Fibroblast of mammary gland (primary cell): ENCODE results near the gene RACGAP1.

ENCODE experiments used
- DNase-seq: peaks from one replicate; pipeline ENCODE4 v3.0.0-alpha.2; 2010; ENCODE audit warnings: low read depth
- H3K4me3 ChIP-seq: 2 replicates; pipeline ENCODE4 v1.5.1; 2011; ENCODE audit warnings: low read depth, mild to moderate bottlenecking, low read length, moderate library complexity; ENCODE audit not compliant: control insufficient read depth
- TF ChIP-seq, protein P1 (sequence below): conservative IDR thresholded peaks from 2 replicates; pipeline ENCODE4 v1.5.1; 2011; ENCODE audit warnings: low read depth, low read length, inconsistent platforms; ENCODE audit not compliant: control insufficient read depth, insufficient read depth

Gene RACGAP1

DNA sequence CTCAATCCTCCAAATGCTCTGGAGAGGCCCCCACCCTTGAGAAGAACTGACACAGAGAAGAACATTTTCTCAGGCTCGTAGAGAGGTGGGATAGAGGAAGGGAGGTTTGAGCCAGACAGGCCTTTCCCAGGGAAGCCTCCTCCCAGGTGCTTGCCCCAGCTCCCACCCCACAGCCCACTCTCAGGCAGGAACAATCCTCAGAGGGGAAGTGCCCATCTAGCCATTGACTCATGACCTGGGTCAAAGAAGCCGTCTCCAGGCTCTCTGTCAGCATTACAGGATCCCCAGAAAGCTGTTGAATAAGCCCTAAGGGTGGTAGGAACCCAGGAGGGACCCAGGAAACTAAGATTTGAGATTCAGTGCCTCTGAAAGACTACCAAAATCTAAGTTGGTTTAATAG lies 48.7 kb downstream of the RACGAP1 start:
- TF ChIP-seq, protein P1, sequence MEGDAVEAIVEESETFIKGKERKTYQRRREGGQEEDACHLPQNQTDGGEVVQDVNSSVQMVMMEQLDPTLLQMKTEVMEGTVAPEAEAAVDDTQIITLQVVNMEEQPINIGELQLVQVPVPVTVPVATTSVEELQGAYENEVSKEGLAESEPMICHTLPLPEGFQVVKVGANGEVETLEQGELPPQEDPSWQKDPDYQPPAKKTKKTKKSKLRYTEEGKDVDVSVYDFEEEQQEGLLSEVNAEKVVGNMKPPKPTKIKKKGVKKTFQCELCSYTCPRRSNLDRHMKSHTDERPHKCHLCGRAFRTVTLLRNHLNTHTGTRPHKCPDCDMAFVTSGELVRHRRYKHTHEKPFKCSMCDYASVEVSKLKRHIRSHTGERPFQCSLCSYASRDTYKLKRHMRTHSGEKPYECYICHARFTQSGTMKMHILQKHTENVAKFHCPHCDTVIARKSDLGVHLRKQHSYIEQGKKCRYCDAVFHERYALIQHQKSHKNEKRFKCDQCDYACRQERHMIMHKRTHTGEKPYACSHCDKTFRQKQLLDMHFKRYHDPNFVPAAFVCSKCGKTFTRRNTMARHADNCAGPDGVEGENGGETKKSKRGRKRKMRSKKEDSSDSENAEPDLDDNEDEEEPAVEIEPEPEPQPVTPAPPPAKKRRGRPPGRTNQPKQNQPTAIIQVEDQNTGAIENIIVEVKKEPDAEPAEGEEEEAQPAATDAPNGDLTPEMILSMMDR: no peak
- no peak for DNase-seq
- no peak overlapping the region for H3K4me3 ChIP-seq

DNA sequence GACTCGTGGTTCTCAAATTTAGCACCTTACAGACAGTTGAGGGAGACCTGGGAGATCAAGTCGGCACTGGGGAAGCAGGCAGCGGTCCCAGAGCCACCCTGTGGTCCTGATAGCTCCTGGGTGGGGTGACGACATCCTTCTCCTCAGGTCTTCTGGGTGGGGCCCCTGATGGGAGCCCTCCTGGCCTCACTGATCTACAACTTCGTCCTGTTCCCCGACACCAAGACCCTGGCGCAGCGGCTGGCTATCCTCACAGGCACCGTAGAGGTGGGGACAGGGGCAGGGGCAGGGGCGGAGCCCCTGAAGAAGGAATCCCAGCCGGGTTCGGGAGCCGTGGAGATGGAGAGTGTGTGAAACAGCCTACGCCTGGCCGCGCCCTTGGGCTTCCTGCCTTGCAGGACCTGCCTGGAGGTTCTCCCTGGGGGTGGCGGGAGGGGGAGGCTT lies 50.0 kb downstream of the RACGAP1 start:
- TF ChIP-seq, protein P1: no peak
- no peak overlapping the region for H3K4me3 ChIP-seq
- DNase-seq: no peak

DNA sequence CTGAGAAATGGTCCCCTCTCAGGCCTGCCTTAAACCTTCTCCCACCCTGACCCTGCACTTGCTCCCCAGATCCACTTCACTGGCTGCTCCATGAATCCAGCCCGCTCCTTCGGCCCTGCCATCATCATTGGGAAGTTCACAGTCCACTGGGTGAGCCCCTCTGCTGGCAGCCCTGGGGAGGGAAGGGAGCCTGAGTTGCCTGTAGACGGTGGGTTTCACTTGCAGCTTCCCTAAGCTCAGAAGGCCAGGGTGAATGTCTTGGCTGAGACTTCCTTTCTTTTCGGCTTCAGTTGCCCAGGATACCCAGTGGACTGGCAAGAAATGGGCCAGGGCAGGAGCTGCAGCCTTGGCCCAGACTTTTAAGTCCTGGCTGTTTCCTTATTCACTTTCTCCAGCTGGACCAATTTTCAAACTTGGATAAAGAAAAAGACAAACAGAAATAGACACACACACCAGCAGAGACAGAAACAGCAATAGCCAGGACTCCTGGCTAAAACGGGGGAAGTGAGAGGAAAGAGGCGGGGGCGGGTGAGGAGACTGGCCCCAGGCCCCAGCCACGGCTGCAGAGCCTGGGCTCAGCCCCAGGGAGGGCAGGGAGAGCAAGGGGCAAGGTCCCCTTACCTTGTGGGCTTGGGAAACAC lies 50.5 kb downstream of the RACGAP1 start:
- TF ChIP-seq, protein P1: no peak
- H3K4me3 ChIP-seq: no peak overlapping the region
- DNase-seq: no peak

DNA sequence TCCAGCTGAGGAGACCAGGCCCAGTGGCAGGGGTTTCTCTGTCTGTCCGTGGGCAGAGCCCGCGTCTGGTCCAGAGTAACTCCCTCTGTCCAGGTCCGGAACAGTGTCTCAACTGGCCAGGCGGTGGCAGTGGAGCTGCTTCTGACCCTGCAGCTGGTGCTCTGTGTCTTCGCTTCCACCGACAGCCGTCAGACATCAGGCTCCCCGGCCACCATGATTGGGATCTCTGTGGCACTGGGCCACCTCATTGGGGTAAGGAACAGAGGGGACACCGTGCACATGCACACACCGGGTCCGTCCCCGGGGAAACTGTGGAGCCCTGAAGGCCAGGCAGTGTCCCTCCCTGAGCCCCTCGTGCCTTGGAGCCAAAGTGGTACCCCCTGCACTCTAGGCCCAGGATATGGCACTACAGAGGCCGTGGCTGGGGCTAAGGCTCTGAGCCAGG lies 51.0 kb downstream of the RACGAP1 start:
- DNase-seq: peak; percentile 66
- H3K4me3 ChIP-seq: no peak overlapping the region
- TF ChIP-seq, protein P1: peak; percentile 61

DNA sequence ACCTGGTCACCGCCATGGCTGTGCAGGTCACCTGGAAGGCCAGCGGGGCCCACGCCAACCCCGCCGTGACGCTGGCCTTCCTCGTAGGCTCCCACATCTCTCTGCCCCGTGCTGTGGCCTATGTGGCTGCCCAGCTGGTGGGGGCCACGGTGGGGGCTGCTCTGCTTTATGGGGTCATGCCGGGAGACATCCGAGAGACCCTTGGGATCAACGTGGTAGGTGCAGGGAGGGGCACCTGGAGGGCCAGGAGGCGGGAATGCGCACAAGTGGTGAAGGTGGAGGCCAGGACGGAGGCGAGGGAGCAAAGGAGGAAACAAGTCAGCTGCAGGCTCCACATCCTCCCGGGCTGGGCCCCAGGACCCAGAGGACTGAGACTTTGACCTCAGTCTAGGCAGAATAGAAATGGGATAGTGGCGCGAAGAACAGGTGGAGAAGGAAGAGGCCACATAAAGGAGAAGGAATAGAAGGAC lies 51.9 kb downstream of the RACGAP1 start:
- TF ChIP-seq, protein P1: no peak
- DNase-seq: no peak
- H3K4me3 ChIP-seq: no peak overlapping the region

DNA sequence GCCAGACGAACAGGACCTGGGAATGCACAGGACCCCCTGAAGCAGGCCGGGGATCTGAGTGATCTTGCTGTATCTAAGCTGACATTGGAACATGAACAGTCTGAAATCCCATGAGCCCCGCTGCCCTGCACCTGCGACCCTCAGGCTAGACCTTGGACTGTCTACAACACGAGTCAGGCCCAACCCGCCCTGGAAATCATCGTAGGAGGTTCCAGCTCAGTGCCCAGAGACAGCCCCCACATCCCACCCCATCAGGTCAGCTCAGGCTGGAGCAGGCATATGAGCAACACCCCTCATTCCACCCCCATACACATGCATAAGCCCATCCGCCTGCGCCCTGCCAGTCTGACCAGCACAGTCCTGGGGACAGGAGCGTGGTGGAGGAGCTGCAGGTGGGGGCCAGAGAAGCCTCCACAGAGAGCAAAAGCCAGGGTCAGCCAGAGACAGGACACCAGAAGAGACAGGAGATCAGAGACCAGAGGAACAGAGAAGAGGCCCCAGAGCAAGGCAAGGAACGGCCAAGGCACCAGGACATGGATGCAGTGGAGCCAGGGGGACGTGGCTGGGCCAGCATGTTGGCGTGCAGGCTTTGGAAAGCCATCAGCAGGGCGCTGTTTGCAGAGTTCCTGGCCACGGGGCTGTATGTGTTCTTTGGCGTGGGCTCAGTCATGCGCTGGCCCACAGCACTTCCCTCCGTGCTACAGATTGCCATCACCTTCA lies 52.5 kb downstream of the RACGAP1 start, which contains the start of gene AQP6:
AQP6 (plus strand) TSS at position 307 of the 720 bp plus-strand sequence; CDS start at position 534, 227 bp downstream.
- H3K4me3 ChIP-seq: no peak within 1 kb of the TSS
- TF ChIP-seq, protein P1: no peak
- DNase-seq: no peak
